ENCODE data around the gene MYO19. TPM values are rescaled to one million over a fixed set of nuclear protein-coding genes. Genes with fewer than 3 reads are reported as not detected.

MYO19 gene
- total RNA-seq, 1 experiment from 2014 or later: 167 TPM

DNA sequence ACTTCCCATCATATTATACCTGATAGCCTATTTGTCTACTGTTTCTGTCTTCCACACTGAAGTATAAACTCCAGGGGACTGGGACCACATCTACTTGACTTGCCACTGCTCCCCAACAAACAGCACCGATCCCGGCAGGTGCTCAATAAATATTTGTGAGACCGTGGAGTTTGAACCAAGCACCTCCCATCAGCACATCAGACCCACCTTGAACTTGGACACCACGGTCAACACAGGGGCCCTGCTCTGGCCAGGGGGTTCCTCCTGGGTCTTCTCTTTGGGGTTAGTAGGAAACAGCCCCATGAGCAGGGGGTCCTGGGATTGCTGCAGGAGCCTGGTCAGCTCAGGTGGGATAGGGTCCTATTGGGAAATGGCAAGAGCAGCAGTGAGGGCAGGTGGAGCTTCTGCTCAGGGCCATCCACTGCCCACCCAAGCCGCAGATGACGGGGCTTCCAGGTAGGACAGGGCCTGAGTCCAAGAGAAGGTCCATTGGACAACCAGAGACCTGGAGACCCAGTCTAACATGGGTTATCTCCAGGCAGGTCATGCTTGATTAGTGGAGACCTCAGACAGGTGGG is 28.3 kb downstream of the MYO19 start:
- Histone ChIP-seq H2AFZ (ENCODE audit: low read depth, low read length, poor library complexity, severe bottlenecking) (no peak overlapping the region), H3K36me3 (ENCODE audit: control insufficient read depth in 1 of 2, insufficient read depth in 2 of 2, low read length in 2 of 2) (peaks cover 51 to 71% of the 10 kb centered on the region in 2 experiments), H3K9me2 (ENCODE audit: insufficient read depth) (no peaks in the 10 kb centered on the region), H3K4me2 (ENCODE audit: low read length) (no peak overlapping the region), H3K79me2 (ENCODE audit: insufficient read depth, low read length) (no peaks in the 10 kb centered on the region), H3K9ac (ENCODE audit: low read length) (no peak overlapping the region), H3K4me3 (replicated peaks in 1 of 2; ENCODE audit: low read depth in 1 of 2, low read length in 2 of 2) (no peak overlapping the region), H3K27ac (ENCODE audit: low read depth, low read length) (no peak overlapping the region), H3K4me1 (ENCODE audit: control insufficient read depth in 1 of 2, insufficient read depth in 2 of 2, low read length in 2 of 2) (no peaks in the 10 kb centered on the region), H4K20me1 (ENCODE audit: insufficient read depth) (no peaks in the 10 kb centered on the region), H3K27me3 (ENCODE audit: insufficient read depth, low read length) (no peaks in the 10 kb centered on the region), H3K9me3 (ENCODE audit: control insufficient read depth in 1 of 2, insufficient read depth in 1 of 2, low read depth in 1 of 2, low read length in 2 of 2) (no peaks in the 10 kb centered on the region)
- DNase-seq (ENCODE audit: low read depth, low spot score) (no peak), ATAC-seq (no peak)
- TF ChIP-seq SRF (IDR thresholded peaks at IDR 0.05; ENCODE audit: low read depth) (no peak), CBX3 (IDR thresholded peaks at IDR 0.05; ENCODE audit: low read depth) (no peak), ATF3 (IDR thresholded peaks at IDR 0.05) (no peak), ZFX (IDR thresholded peaks at IDR 0.05) (no peak), ZBTB33 (IDR thresholded peaks at IDR 0.05; ENCODE audit: extremely low read depth, insufficient replicate concordance, low read length) (no peak), ELF1 (IDR thresholded peaks at IDR 0.05; ENCODE audit: borderline replicate concordance, low read depth) (no peak), EZH2phosphoT487 (IDR thresholded peaks at IDR 0.05; ENCODE audit: borderline replicate concordance) (no peak), ZNF274 (IDR thresholded peaks at IDR 0.05; ENCODE audit: low read depth, low read length) (no peak), RAD21 (IDR thresholded peaks at IDR 0.05; ENCODE audit: low read depth) (no peak), EZH2 (IDR thresholded peaks at IDR 0.05) (no peak), YY1 (IDR thresholded peaks at IDR 0.05; ENCODE audit: extremely low read depth, insufficient replicate concordance, low read depth, low read length) (no peak), POLR2A (IDR thresholded peaks at IDR 0.05; ENCODE audit: borderline replicate concordance, extremely low read depth, insufficient read depth, insufficient read length) (no peak), POLR2AphosphoS5 (IDR thresholded peaks at IDR 0.05; ENCODE audit: low read depth, low read length) (no peak), SIN3A (IDR thresholded peaks at IDR 0.05; ENCODE audit: low read depth) (no peak), CTCF (IDR thresholded peaks at IDR 0.05 in 2 of 3, conservative IDR thresholded peaks at IDR 0.05 in 1 of 3; ENCODE audit: borderline replicate concordance in 1 of 3, insufficient read depth in 1 of 3, low read depth in 2 of 3, low read length in 2 of 3) (no peak), FOSL1 (IDR thresholded peaks at IDR 0.05; ENCODE audit: low read depth) (no peak)
- TF ChIP-seq, protein P1, sequence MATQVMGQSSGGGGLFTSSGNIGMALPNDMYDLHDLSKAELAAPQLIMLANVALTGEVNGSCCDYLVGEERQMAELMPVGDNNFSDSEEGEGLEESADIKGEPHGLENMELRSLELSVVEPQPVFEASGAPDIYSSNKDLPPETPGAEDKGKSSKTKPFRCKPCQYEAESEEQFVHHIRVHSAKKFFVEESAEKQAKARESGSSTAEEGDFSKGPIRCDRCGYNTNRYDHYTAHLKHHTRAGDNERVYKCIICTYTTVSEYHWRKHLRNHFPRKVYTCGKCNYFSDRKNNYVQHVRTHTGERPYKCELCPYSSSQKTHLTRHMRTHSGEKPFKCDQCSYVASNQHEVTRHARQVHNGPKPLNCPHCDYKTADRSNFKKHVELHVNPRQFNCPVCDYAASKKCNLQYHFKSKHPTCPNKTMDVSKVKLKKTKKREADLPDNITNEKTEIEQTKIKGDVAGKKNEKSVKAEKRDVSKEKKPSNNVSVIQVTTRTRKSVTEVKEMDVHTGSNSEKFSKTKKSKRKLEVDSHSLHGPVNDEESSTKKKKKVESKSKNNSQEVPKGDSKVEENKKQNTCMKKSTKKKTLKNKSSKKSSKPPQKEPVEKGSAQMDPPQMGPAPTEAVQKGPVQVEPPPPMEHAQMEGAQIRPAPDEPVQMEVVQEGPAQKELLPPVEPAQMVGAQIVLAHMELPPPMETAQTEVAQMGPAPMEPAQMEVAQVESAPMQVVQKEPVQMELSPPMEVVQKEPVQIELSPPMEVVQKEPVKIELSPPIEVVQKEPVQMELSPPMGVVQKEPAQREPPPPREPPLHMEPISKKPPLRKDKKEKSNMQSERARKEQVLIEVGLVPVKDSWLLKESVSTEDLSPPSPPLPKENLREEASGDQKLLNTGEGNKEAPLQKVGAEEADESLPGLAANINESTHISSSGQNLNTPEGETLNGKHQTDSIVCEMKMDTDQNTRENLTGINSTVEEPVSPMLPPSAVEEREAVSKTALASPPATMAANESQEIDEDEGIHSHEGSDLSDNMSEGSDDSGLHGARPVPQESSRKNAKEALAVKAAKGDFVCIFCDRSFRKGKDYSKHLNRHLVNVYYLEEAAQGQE (IDR thresholded peaks at IDR 0.05; ENCODE audit: low read depth): no peak
- ChIA-PET POLR2A (no interaction called here), RAD21 (ENCODE audit: low non-redundant PET in 1 of 2, low total read pairs in 2 of 2, uncharacterized antibody in 2 of 2, unreplicated experiment in 2 of 2) (no interaction called here), CTCF (no interaction called here)
- intact Hi-C loops (cut with micrococcal nuclease): no loop called here
- no TSS peak for BruUV-seq (replicated peaks)

All from HCT116 (cell line).